ENCODE measurements around the gene C12orf76. TPM values are rescaled to one million over a fixed set of nuclear protein-coding genes. Genes with fewer than 3 reads are reported as not detected.

C12orf76 gene
- total RNA-seq, 4 donors from 2014 or later: 3.0 to 22.8 (median 8.0) TPM

DNA sequence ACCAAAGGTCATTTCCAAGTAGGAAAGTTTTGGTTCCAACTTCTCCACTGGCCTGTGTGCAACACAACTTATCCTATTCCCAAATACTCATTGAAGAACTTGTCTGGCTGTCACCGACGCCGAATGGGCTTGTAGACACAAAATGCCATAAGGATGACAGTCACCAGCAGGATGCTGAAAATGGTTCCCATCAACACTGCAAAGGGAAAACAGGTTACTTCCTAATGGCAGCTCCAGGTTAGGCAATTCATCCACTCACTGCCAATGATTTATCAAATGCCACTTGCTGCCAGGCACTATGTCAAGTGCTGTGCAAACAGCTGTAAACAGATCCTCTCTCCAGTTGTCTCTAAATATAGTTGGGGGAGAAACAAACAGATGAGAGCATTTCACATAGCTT, 6.1 kb downstream of the C12orf76 start:
- in situ Hi-C loops (cut with MboI; ENCODE audit: low sequenced_read_pairs in 4 of 4) (no loop called here), intact Hi-C loops (cut with DNase I; ENCODE audit: low total_unique reads) (loop anchor here (2.0 to 10.0 kb wide), 3 partner anchors 43 to 243 kb away; partner anchors contain the start of genes ANKRD13A and ATP2A2)
- ATAC-seq: peak; percentile 96 to 97
- H3K27ac ChIP-seq: peak overlapping the region; percentile 74 to 84 (median 80)
- no peaks in the 10 kb centered on the region for H3K9me3 ChIP-seq
- no peaks in the 10 kb centered on the region for H3K36me3 ChIP-seq
- no peaks in the 10 kb centered on the region for H3K27me3 ChIP-seq
- no peak for TF ChIP-seq POLR2A (IDR thresholded peaks at IDR 0.05)
- TF ChIP-seq, protein P1, sequence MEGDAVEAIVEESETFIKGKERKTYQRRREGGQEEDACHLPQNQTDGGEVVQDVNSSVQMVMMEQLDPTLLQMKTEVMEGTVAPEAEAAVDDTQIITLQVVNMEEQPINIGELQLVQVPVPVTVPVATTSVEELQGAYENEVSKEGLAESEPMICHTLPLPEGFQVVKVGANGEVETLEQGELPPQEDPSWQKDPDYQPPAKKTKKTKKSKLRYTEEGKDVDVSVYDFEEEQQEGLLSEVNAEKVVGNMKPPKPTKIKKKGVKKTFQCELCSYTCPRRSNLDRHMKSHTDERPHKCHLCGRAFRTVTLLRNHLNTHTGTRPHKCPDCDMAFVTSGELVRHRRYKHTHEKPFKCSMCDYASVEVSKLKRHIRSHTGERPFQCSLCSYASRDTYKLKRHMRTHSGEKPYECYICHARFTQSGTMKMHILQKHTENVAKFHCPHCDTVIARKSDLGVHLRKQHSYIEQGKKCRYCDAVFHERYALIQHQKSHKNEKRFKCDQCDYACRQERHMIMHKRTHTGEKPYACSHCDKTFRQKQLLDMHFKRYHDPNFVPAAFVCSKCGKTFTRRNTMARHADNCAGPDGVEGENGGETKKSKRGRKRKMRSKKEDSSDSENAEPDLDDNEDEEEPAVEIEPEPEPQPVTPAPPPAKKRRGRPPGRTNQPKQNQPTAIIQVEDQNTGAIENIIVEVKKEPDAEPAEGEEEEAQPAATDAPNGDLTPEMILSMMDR (IDR thresholded peaks at IDR 0.05 in 4 of 5, conservative IDR thresholded peaks at IDR 0.05 in 1 of 5): no peak
- peaks cover 47 to 52% of the 10 kb centered on the region in 2 donors for H3K4me1 ChIP-seq
- DNase-seq: peak; percentile 74 to 85
- no peak overlapping the region for H3K4me3 ChIP-seq

DNA sequence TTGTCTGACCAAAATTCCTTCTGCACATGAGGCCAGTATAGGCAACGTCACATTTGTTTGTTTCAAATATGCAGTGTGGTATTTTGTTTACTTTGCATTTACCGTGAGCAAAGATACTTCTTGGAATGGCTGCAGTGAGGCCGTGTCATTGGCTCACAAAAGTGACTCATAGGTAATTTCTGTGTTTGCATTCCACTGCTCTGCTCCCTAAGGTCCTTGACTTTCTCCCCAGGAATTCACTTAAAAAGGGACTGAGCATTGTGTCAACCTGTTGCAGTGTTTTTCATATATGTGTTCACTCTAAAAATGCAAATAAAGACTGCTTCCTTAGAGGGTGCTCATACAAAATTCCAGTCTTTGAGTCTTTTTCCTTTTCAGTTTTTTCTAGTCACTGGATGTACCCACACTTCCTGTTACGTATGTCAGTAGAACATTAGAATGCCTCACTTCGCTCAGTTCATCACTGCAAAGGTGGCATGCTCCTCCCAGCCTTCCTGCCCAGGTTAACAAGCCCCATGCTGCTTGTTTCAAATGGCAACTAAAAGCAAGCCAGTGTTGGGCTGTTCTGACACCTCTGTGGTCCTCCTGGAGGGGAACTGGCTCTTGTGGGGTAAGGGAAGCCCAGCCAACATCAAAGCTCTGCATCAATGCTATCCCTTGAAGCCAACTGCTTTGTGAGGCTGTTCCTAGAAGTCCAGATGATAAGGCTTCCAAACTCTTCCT, 9.1 kb downstream of the C12orf76 start:
- in situ Hi-C loops (cut with MboI; ENCODE audit: low sequenced_read_pairs in 4 of 4): no loop called here
- DNase-seq (no peak), ATAC-seq (peak; percentile 25 to 35)
- peaks cover 47 to 54% of the 10 kb centered on the region in 2 donors for H3K4me1 ChIP-seq
- H3K27me3 ChIP-seq: no peaks in the 10 kb centered on the region
- H3K36me3 ChIP-seq: peaks cover 0 to 5% of the 10 kb centered on the region in 2 donors
- H3K4me3 ChIP-seq: no peak overlapping the region
- no peaks in the 10 kb centered on the region for H3K9me3 ChIP-seq
- intact Hi-C loops (cut with DNase I; ENCODE audit: low total_unique reads): no loop called here
- H3K27ac ChIP-seq: peak overlapping the region; percentile 41 to 63 (median 52)
- no peak for TF ChIP-seq POLR2A (IDR thresholded peaks at IDR 0.05)
- TF ChIP-seq, protein P1 (IDR thresholded peaks at IDR 0.05 in 4 of 5, conservative IDR thresholded peaks at IDR 0.05 in 1 of 5): no peak

- intact Hi-C loops (cut with DNase I; ENCODE audit: low total_unique reads): no loop called here
- in situ Hi-C loops (cut with MboI; ENCODE audit: low sequenced_read_pairs in 4 of 4): no loop called here
- H3K27me3 ChIP-seq: no peaks in the 10 kb centered on the region
- H3K4me3 ChIP-seq: no peak overlapping the region
- ATAC-seq (no peak), DNase-seq (no peak)
- TF ChIP-seq, protein P1 (IDR thresholded peaks at IDR 0.05 in 4 of 5, conservative IDR thresholded peaks at IDR 0.05 in 1 of 5): no peak
- TF ChIP-seq POLR2A (IDR thresholded peaks at IDR 0.05): no peak
- peaks cover 0 to 10% of the 10 kb centered on the region in 2 donors for H3K36me3 ChIP-seq
- H3K9me3 ChIP-seq: no peaks in the 10 kb centered on the region
- peak overlapping the region; percentile 41 to 63 (median 52) for H3K27ac ChIP-seq
- peaks cover 47 to 54% of the 10 kb centered on the region in 2 donors for H3K4me1 ChIP-seq
Measured at GRCh38 chr12:110038741-110039084, 9.6 kb downstream of the C12orf76 start.

DNA sequence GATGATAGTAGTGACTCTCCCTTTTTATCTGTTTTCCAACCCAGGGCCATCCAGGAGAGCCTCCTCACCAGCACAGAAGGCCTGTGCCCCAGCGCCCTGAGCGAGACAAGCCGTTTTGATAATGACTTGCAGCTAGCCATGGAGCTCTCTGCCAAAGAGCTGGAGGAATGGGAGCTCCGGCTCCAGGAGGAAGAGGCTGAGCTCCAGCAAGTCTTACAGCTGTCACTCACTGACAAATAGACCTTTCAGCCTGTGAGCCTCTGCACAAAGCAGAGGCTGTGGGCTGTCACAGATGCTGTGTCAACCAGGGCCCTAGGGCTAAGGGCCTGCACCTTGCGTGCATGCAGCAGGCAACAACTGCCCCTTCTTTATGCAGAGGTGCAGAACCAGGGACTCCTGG, 11.0 kb downstream of the C12orf76 start:
- H3K9me3 ChIP-seq: no peaks in the 10 kb centered on the region
- H3K4me3 ChIP-seq: no peak overlapping the region
- intact Hi-C loops (cut with DNase I; ENCODE audit: low total_unique reads): no loop called here
- in situ Hi-C loops (cut with MboI; ENCODE audit: low sequenced_read_pairs in 4 of 4): no loop called here
- peaks cover 0 to 16% of the 10 kb centered on the region in 2 donors for H3K36me3 ChIP-seq
- H3K4me1 ChIP-seq: peaks cover 37 to 44% of the 10 kb centered on the region in 2 donors
- TF ChIP-seq POLR2A (IDR thresholded peaks at IDR 0.05): no peak
- TF ChIP-seq, protein P1 (IDR thresholded peaks at IDR 0.05 in 4 of 5, conservative IDR thresholded peaks at IDR 0.05 in 1 of 5): no peak
- DNase-seq: no peak
- H3K27ac ChIP-seq: peak overlapping the region; percentile 51 to 61 (median 54)
- H3K27me3 ChIP-seq: no peaks in the 10 kb centered on the region
- no peak for ATAC-seq
